HG02884 (cell line): ENCODE measurements around the gene TMEM140.
A peak's percentile ranks its signal among the peaks of the same experiment; 100 is the strongest.

ENCODE experiments used
- ATAC-seq: cut with Tn5 transposase; IDR thresholded peaks from one replicate; pipeline ENCODE4 v1.9.1; 2021; ENCODE audit warnings: mild to moderate bottlenecking, moderate library complexity; ENCODE audit not compliant: unreplicated experiment

Gene TMEM140

GRCh38 chr7:135192914-135193536, 45.2 kb downstream of the TMEM140 start:
- no peak for ATAC-seq

GRCh38 chr7:135193615-135194081, 45.8 kb downstream of the TMEM140 start:
- no peak for ATAC-seq

GRCh38 chr7:135194494-135195095, 46.7 kb downstream of the TMEM140 start:
- no peak for ATAC-seq

GRCh38 chr7:135195156-135195555, 47.3 kb downstream of the TMEM140 start:
- ATAC-seq: no peak

GRCh38 chr7:135195968-135196629, 48.2 kb downstream of the TMEM140 start:
- no peak for ATAC-seq

- no peak for ATAC-seq
Measured at GRCh38 chr7:135197343-135197742, 49.5 kb downstream of the TMEM140 start.

GRCh38 chr7:135197906-135198655, 50.2 kb downstream of the TMEM140 start:
- ATAC-seq: no peak

- ATAC-seq: no peak
Measured at GRCh38 chr7:135199439-135199838, 51.6 kb downstream of the TMEM140 start.

- ATAC-seq: no peak
Measured at GRCh38 chr7:135200821-135201331, 53.0 kb downstream of the TMEM140 start.

GRCh38 chr7:135201350-135201749, 53.5 kb downstream of the TMEM140 start:
- no peak for ATAC-seq

- no peak for ATAC-seq
Measured at GRCh38 chr7:135204341-135204749, 56.5 kb downstream of the TMEM140 start.

- no peak for ATAC-seq
Measured at GRCh38 chr7:135204876-135205275, 57.0 kb downstream of the TMEM140 start.

- no peak for ATAC-seq
Measured at GRCh38 chr7:135205850-135206249, 58.0 kb downstream of the TMEM140 start.

- peak; percentile 34 for ATAC-seq
Measured at GRCh38 chr7:135206941-135207391, 59.1 kb downstream of the TMEM140 start.

- no peak for ATAC-seq
Measured at GRCh38 chr7:135207406-135208101, 59.7 kb downstream of the TMEM140 start.

GRCh38 chr7:135208102-135208793, 60.4 kb downstream of the TMEM140 start:
- ATAC-seq: no peak

GRCh38 chr7:135209225-135209834, 61.5 kb downstream of the TMEM140 start:
- no peak for ATAC-seq

GRCh38 chr7:135210888-135211178, 63.0 kb downstream of the TMEM140 start:
- ATAC-seq: no peak

- peak; percentile 80 for ATAC-seq
Measured at GRCh38 chr7:135211179-135211945, 63.5 kb downstream of the TMEM140 start, which contains the start of gene WDR91. Gene WDR91 (minus strand): TSS chr7:135211526. CDS start chr7:135211502, 24 bp downstream.
